HEK293 (cell line): ENCODE measurements around the gene RIPOR1.

Experiments
- BCL11B ChIP-seq: fragments of 450-650 bp; formaldehyde crosslinking; IDR thresholded peaks from 2 replicates; pipeline ENCODE4 v1.5.1; 2016; ENCODE audit warnings: low read depth, missing biosample characterization, missing genetic modification characterization
- EGR2 ChIP-seq: fragments of 450-650 bp; formaldehyde crosslinking; IDR thresholded peaks from 2 replicates; pipeline ENCODE4 v1.5.1; 2016; ENCODE audit warnings: low read depth, missing biosample characterization, missing genetic modification characterization
- GLI2 ChIP-seq: fragments of 450-650 bp; formaldehyde crosslinking; IDR thresholded peaks from 2 replicates; pipeline ENCODE4; 2017; ENCODE audit warnings: missing biosample characterization, missing genetic modification characterization, low read depth, borderline replicate concordance
- GLIS1 ChIP-seq: fragments of 450-650 bp; formaldehyde crosslinking; IDR thresholded peaks from 2 replicates; pipeline ENCODE4 v1.5.1; 2016; ENCODE audit warnings: missing biosample characterization, missing genetic modification characterization
- KLF10 ChIP-seq: fragments of 450-650 bp; IDR thresholded peaks from 2 replicates; pipeline ENCODE4 v1.5.1; 2018; ENCODE audit warnings: missing biosample characterization, mild to moderate bottlenecking, missing genetic modification characterization
- KLF16 ChIP-seq: fragments of 450-650 bp; formaldehyde crosslinking; IDR thresholded peaks from 2 replicates; pipeline ENCODE4 v1.5.1; 2017; ENCODE audit warnings: missing biosample characterization, missing genetic modification characterization
- KLF9 ChIP-seq: fragments of 450-650 bp; formaldehyde crosslinking; IDR thresholded peaks from 2 replicates; pipeline ENCODE4 v1.5.1; 2016; ENCODE audit warnings: missing biosample characterization, missing genetic modification characterization, low read depth
- SCRT2 ChIP-seq: fragments of 450-650 bp; formaldehyde crosslinking; IDR thresholded peaks from 2 replicates; pipeline ENCODE4 v1.5.1; 2016; ENCODE audit warnings: missing biosample characterization, missing genetic modification characterization
- SETDB1 ChIP-seq: IDR thresholded peaks from one replicate; pipeline ENCODE4 v1.6.1; 2017; ENCODE audit warnings: mild to moderate bottlenecking, low read length, moderate library complexity, mixed read lengths; ENCODE audit not compliant: insufficient read length
- SP7 ChIP-seq: fragments of 450-650 bp; formaldehyde crosslinking; IDR thresholded peaks from 2 replicates; pipeline ENCODE4 v1.5.1; 2016; ENCODE audit warnings: missing biosample characterization, missing genetic modification characterization
- ZBTB17 ChIP-seq: fragments of 450-650 bp; formaldehyde crosslinking; IDR thresholded peaks from 2 replicates; pipeline ENCODE4 v1.5.1; 2016; ENCODE audit warnings: missing biosample characterization, missing genetic modification characterization
- ZIC2 ChIP-seq: fragments of 450-650 bp; formaldehyde crosslinking; IDR thresholded peaks from 2 replicates; pipeline ENCODE4 v1.5.1; 2016; ENCODE audit warnings: missing biosample characterization, missing genetic modification characterization
- ZNF148 ChIP-seq: fragments of 450-650 bp; formaldehyde crosslinking; IDR thresholded peaks from 2 replicates; pipeline ENCODE4 v1.5.0; 2017; ENCODE audit warnings: missing biosample characterization, missing genetic modification characterization, borderline replicate concordance
- ZNF18 ChIP-seq: fragments of 450-650 bp; formaldehyde crosslinking; IDR thresholded peaks from 2 replicates; pipeline ENCODE4 v1.5.1; 2016; ENCODE audit warnings: missing biosample characterization, missing genetic modification characterization
- ZNF280C ChIP-seq: fragments of 450-650 bp; formaldehyde crosslinking; IDR thresholded peaks from 2 replicates; pipeline ENCODE4 v1.5.1; 2016; ENCODE audit warnings: missing biosample characterization, missing genetic modification characterization
- ZNF302 ChIP-seq: fragments of 450-650 bp; formaldehyde crosslinking; IDR thresholded peaks from 2 replicates; pipeline ENCODE4 v1.5.1; 2016; ENCODE audit warnings: missing biosample characterization, missing genetic modification characterization, low read depth
- ZNF335 ChIP-seq: fragments of 450-650 bp; formaldehyde crosslinking; conservative IDR thresholded peaks from 2 replicates; pipeline ENCODE4 v1.5.1; 2016; ENCODE audit warnings: missing biosample characterization, missing genetic modification characterization
- ZNF350 ChIP-seq: fragments of 450-650 bp; formaldehyde crosslinking; IDR thresholded peaks from 2 replicates; pipeline ENCODE4 v1.5.0; 2017; ENCODE audit warnings: missing biosample characterization, mild to moderate bottlenecking, missing genetic modification characterization
- ZNF394 ChIP-seq: fragments of 450-650 bp; formaldehyde crosslinking; IDR thresholded peaks from 2 replicates; pipeline ENCODE4 v1.5.1; 2016; ENCODE audit warnings: missing biosample characterization, missing genetic modification characterization, mild to moderate bottlenecking, moderate library complexity, borderline replicate concordance
- ZNF416 ChIP-seq: fragments of 450-650 bp; formaldehyde crosslinking; IDR thresholded peaks from 2 replicates; pipeline ENCODE4 v1.5.1; 2016; ENCODE audit warnings: missing biosample characterization, missing genetic modification characterization
- ZNF423 ChIP-seq: fragments of 450-650 bp; formaldehyde crosslinking; IDR thresholded peaks from 2 replicates; pipeline ENCODE4 v1.5.1; 2016; ENCODE audit warnings: missing biosample characterization, missing genetic modification characterization
- ZNF426 ChIP-seq: fragments of 450-650 bp; formaldehyde crosslinking; IDR thresholded peaks from 2 replicates; pipeline ENCODE4 v1.5.1; 2017; ENCODE audit warnings: missing biosample characterization, missing genetic modification characterization, mild to moderate bottlenecking, inconsistent platforms, moderate library complexity
- ZNF473 ChIP-seq: fragments of 450-650 bp; formaldehyde crosslinking; IDR thresholded peaks from 2 replicates; pipeline ENCODE4 v1.5.1; 2017; ENCODE audit warnings: missing biosample characterization, missing genetic modification characterization
- ZNF521 ChIP-seq: fragments of 450-650 bp; formaldehyde crosslinking; IDR thresholded peaks from 2 replicates; pipeline ENCODE4 v1.5.1; 2017; ENCODE audit warnings: missing biosample characterization, mild to moderate bottlenecking, missing genetic modification characterization
- ZNF548 ChIP-seq: fragments of 450-650 bp; formaldehyde crosslinking; IDR thresholded peaks from 2 replicates; pipeline ENCODE4 v1.5.1; 2016; ENCODE audit warnings: missing biosample characterization, missing genetic modification characterization
- ZNF596 ChIP-seq: fragments of 450-650 bp; IDR thresholded peaks from 2 replicates; pipeline ENCODE4 v1.5.0; 2018; ENCODE audit warnings: missing biosample characterization, mild to moderate bottlenecking, missing genetic modification characterization, moderate library complexity
- ZNF623 ChIP-seq: fragments of 450-650 bp; formaldehyde crosslinking; IDR thresholded peaks from 2 replicates; pipeline ENCODE4 v1.5.1; 2016; ENCODE audit warnings: missing biosample characterization, missing genetic modification characterization
- ZNF645 ChIP-seq: fragments of 450-650 bp; formaldehyde crosslinking; IDR thresholded peaks from 2 replicates; pipeline ENCODE4; 2016; ENCODE audit warnings: missing biosample characterization, missing genetic modification characterization
- ZNF654 ChIP-seq: fragments of 450-650 bp; formaldehyde crosslinking; IDR thresholded peaks from 2 replicates; pipeline ENCODE4 v1.5.1; 2016; ENCODE audit warnings: low read depth, missing biosample characterization, missing genetic modification characterization
- ZNF658 ChIP-seq: fragments of 450-650 bp; formaldehyde crosslinking; IDR thresholded peaks from 2 replicates; pipeline ENCODE4; 2016; ENCODE audit warnings: missing biosample characterization, missing genetic modification characterization
- ZNF777 ChIP-seq: fragments of 450-650 bp; formaldehyde crosslinking; IDR thresholded peaks from 2 replicates; pipeline ENCODE4 v1.5.1; 2017; ENCODE audit warnings: missing biosample characterization, missing genetic modification characterization, borderline replicate concordance
- ZNF830 ChIP-seq: fragments of 450-650 bp; IDR thresholded peaks from 2 replicates; pipeline ENCODE4 v1.5.0; 2018; ENCODE audit warnings: missing biosample characterization, missing genetic modification characterization, low read depth, mild to moderate bottlenecking, moderate library complexity
- ZNF843 ChIP-seq: fragments of 450-650 bp; formaldehyde crosslinking; IDR thresholded peaks from 2 replicates; pipeline ENCODE4 v1.5.1; 2016; ENCODE audit warnings: missing biosample characterization, missing genetic modification characterization
- ZSCAN16 ChIP-seq: fragments of 450-650 bp; formaldehyde crosslinking; IDR thresholded peaks from 2 replicates; pipeline ENCODE4 v1.5.1; 2016; ENCODE audit warnings: missing biosample characterization, missing genetic modification characterization
- ZSCAN18 ChIP-seq: fragments of 450-650 bp; formaldehyde crosslinking; IDR thresholded peaks from 2 replicates; pipeline ENCODE4 v1.5.1; 2016; ENCODE audit warnings: missing biosample characterization, missing genetic modification characterization

RIPOR1 gene

GRCh38 chr16:67555795-67556212 lies 27.2 kb downstream of the RIPOR1 start (continued):
- TF ChIP-seq ZNF148 (tag by site-specific recombination) = no peak
- TF ChIP-seq ZNF394 = peak; percentile 9; the same call in 1 of the 2 replicates
- no peak for TF ChIP-seq ZIC2 (tag by site-specific recombination)
- TF ChIP-seq ZNF521 = no peak
- TF ChIP-seq ZNF423 (tag by site-specific recombination) = no peak
- no peak for TF ChIP-seq ZNF426 (tag by site-specific recombination)
- no peak for TF ChIP-seq KLF16 (tag by site-specific recombination)
- no peak for TF ChIP-seq ZNF302 (tag by site-specific recombination)
- TF ChIP-seq KLF9 (tag by site-specific recombination) = no peak
- no peak for TF ChIP-seq ZNF280C (tag by site-specific recombination)
- no peak for TF ChIP-seq ZNF335 (tag by site-specific recombination)
- no peak for TF ChIP-seq ZNF658
- peak; percentile 40; the same call in 1 of the 2 replicates for TF ChIP-seq ZNF843 (tag by site-specific recombination)
- TF ChIP-seq KLF10 (tag by site-specific recombination) = no peak
- no peak for TF ChIP-seq ZNF18 (tag by site-specific recombination)
- peak; percentile 36 for TF ChIP-seq SP7
- TF ChIP-seq GLIS1 (tag by site-specific recombination) = no peak
- peak; percentile 87 for TF ChIP-seq SCRT2 (tag by site-specific recombination)
- no peak for TF ChIP-seq ZSCAN16 (tag by site-specific recombination)
- no peak for TF ChIP-seq ZNF645 (tag by site-specific recombination)
- TF ChIP-seq ZNF830 (tag by site-specific recombination) = no peak
- no peak for TF ChIP-seq EGR2
- TF ChIP-seq ZBTB17 (tag by site-specific recombination) = no peak
- TF ChIP-seq ZNF623 (tag by site-specific recombination) = no peak
- TF ChIP-seq ZNF350 (tag by site-specific recombination) = no peak
- no peak for TF ChIP-seq SETDB1
- no peak for TF ChIP-seq ZNF777 (tag by site-specific recombination)
- TF ChIP-seq ZNF654 (tag by site-specific recombination) = no peak
- TF ChIP-seq ZNF473 = no peak
- TF ChIP-seq ZSCAN18 (tag by site-specific recombination) = no peak
- no peak for TF ChIP-seq BCL11B (tag by site-specific recombination)
- no peak for TF ChIP-seq ZNF416 (tag by site-specific recombination)
- no peak for TF ChIP-seq ZNF548
- TF ChIP-seq ZNF596 (tag by site-specific recombination) = no peak
- TF ChIP-seq GLI2 (tag by site-specific recombination) = no peak
